ENCODE data around the gene INPP5E.

Gene INPP5E

DNA sequence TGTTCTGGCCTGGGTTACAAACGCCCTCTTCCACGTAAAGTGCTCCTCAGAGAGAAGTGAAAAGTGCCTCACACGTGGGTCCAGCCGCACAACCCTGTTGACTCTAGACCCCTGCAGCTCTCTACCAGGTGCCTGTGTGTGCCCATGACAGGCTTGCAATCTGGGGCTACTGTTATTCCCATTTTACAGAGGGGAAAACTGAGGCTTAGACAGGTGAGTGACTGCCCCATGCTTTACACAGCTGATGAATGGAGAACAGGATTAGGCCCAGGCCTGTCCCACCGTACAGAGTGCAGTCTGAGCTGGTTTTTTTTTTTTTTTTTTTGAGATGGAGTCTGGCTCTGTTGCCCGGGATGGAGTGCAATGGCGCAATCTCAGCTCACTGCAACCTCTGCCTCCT, 6.2 kb upstream of the INPP5E start:
- no peak for DNase-seq

DNA sequence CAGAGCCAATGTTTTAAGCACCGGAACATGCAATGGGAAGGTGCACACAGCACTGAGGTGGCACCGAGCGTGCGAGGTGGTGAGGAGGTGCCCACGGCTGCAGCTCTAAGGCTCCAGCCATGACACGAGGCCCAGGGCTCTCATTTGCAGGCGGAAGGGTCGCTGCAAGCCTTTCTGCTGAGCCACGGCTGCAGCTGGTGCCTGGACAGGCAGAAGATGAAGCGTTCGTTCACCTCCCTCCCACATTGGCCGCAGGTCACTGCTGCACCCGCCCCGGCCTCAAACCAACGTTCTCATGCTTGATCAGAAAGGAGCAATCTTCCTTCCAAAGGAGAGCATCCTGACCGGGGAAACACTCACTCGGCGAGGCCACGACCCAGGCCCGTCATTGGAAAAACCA, 4.5 kb upstream of the INPP5E start:
- DNase-seq, result no peak

DNA sequence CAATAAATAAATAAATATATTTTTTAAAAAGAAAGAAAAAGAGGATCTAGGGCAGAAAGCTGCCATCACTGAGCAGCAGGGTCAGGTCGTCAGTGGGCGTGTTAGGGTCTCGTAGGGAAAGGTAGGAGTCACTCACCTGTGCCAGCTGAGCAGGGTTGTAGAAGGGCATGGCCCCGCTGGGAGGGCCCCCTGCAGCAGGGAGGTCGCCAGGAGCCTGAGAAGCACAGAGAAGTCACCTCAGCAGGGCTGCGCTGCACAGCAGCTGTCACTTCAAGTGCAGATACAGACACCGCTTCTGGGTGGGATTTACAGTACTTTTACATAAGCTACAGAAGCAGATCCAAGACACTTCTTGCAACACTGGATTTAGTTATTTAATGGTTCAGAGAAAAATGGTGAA, 4.0 kb upstream of the INPP5E start:
- DNase-seq, result no peak

DNA sequence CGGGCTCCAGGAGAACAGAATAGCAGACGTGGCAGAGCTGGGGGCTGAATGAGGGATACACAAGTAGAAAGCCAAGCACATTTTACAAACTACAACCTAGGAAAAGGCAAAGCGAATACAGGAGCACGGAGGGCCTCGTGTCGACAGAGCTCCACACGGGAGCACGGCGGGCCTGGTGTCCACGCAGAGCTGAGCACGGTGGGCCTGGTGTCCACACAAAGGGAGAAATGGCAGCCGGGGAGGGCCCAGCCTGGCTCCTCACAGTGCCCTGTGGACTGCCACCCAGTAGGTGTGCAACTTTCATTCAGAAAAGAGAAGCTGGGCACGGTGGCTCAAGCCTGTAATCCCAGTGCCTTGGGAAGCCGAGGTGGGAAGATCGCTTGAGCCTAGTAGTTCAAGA, 3.4 kb upstream of the INPP5E start:
- DNase-seq, result no peak

DNA sequence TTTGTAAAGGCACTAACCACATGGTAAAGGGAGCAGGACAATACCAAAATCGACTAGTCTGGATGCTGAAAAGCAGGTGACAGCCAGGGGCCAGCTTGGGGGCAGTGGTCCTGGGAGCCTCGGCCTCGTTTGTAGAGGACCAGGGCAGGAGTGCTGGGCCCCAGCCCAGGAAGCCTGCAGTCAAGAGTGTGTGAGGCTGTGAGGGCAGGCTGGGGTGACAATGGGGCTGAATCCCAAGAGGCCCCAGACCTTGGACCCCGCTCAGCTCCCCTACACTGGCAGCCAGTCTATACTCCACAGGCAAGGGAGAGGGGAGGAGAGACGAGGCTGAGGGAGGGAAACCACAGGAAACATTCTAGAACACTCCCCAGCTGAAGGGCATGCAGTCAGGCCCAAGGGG, 2.6 kb upstream of the INPP5E start:
- no peak for DNase-seq

DNA sequence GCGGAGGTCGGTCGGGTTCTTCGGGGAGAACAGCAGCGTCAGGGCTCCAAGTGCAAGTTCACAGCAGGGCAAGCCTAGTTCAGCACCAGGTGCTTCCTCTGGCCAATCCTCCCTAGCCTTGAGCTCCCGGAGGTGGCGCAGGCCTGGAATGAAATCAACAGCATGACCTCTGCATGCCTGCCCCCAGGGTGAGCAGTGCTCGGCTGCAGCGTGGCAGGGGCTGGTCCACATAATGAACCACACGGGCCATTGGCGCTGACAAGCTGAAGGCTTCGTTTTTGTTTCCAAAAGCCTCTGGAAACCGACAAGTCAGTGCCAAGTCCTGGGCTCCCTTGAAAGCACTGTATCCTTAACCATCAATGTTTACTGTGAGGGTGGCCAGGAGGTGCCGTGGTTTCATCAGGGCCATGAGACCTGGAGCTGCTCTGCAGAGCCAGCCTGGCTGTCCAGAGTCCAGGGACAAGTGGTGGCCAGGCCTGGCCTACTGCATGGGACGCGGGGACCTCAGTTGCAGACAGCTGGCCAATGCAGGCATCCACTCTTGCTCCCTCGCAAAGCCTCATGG, 2.1 kb upstream of the INPP5E start:
- no peak for DNase-seq

DNA sequence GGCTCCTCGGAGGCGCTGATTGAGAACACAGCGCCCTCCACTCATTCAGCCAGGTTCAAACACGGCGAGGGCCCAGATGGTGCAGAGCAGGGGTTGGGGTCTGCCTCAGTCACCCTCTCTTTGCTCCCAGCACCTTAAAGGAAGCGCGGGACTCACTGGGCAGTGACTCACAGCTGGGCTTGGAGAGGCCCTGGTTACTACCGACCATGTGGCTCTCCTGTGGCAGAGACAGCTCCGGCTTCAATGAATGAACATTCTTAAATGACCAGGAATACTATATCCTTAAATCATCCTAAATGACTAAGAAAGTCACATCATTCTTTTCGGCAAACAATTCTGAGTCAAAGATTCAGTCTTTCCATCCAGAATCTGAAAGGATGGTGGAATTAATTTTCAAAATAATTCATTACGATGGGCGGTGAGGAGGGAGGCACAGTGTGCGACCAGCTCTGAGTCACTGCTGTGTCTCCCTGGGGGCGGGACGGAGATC, 1.6 kb upstream of the INPP5E start:
- no peak for DNase-seq

DNA sequence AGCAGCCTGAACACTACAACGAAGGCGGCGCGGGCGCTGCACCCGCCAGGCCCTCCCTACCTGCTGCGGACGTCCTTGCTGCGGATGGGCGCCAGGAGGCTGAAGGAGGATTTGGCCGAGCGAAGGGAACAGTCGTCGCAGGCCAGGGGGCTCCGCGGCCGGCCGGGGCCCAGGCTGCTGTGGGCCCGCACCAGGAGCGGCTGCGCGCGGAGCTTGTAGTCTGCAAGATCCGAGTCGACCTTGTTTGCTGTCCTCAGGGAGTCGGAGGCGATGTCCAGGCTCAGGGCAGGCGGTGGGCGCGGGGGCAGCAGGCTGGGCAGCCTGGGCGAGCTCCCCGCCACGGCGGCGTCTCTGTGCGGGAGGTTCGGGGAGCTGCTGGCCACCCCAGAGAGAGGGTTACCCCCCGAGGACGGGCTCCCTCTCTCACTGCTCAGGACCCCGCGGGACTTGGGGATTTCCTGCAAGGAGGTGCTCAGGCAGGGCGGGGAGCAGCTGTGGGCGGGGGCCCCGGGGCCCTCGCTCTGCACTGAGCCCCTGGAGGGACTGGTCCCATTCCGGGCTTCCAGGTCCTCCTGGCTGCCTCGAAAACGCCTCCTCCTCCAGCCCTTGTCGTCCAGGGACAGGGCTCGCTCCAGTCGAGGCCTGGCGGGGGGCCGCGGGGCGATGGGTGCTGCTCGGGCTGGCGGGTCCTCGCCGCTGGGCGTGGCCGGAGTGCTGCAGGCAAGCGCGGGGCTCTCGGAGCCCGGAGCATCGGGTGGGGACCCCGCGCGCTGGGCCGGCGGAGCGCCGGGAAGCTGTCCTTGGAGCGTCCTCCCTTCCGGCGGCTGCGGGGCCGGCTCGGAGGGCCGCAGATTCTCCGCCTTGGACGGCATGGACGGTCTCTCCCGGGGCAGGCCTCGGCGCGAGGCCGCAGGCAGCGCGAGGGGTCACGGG, 831 bp downstream of the INPP5E start:
- DNase-seq, result peak; percentile 5 to 27

DNA sequence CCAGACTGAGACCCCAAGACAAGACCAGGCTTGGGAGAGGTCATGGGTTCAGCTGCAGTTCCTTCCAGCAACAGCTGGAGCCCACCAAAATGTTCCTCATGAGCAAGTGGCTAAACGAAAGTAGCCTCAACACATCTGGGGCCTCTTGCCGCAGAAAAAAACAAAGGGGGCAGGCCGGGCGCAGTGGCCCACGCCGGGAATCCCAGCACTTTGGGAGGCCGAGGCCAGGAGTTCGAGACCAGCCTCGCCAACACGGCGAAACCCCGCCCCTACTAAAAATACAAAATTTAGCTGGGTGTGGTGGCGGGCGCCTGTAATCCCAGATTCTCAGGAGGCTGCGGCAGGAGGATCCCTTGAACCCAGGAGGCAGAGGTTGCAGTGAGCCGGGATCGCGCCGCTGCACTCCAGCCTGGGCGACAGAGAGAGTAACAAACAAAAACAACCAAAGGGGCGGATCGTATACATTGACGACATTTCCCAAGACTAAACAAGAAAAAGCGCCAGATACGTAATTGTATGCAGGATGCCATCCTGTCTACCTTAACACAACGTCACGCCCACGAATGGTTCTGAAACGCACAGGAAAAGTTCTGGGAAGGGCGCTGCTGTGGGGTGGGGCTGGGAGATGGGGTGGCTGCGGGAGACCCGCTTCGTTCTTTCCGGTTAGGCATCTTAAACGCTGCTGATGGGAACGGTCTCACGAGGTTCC, 1.7 kb downstream of the INPP5E start:
- DNase-seq, result no peak

DNA sequence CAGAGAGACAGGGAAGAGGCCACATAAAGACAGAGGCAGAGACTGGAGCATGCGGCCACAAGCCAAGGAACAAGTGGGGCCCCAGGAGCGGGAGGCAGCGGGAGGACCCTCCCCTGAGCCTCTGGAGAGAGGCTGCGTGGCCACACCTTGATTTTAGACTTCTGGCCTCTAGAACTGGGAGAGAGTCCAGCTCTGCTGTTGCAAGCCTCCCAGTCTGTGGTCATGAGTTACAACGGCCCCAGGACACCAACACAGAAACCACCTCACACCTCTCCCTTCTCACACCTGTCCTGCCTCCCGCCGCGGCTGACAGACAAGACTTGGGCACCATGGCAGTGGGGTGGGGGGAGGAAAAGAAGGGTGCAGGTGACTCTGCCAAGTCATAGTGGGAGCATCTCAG, 2.2 kb downstream of the INPP5E start:
- DNase-seq, result no peak

DNA sequence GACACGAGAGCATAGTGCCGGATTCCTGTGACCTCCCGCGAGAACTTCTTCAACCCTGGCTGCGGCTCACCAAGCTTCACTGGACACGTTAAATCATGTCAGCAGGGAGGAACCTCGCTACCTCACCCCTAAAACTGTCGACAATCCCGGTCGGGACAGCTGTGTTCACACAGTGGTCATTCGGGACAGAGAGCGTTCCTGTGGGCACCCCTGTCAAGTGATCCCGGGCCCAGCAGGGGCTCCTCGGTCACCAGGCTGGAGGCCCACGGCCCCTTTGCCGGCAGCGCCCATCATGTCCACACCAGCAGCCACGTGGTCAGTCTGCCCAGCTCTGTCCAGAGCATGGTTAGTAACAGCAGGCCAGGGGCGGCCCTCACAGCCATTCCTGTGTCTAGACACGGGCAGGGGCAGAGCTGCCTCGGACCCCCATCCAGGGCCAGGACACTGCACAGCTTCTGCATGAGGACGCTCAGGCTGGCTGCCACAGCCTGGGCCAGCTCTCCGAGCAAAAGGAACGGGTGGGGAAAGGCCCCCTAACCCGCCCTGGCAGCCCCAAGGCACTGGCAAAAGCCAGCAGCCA, 3.5 kb downstream of the INPP5E start:
- no peak for DNase-seq

DNA sequence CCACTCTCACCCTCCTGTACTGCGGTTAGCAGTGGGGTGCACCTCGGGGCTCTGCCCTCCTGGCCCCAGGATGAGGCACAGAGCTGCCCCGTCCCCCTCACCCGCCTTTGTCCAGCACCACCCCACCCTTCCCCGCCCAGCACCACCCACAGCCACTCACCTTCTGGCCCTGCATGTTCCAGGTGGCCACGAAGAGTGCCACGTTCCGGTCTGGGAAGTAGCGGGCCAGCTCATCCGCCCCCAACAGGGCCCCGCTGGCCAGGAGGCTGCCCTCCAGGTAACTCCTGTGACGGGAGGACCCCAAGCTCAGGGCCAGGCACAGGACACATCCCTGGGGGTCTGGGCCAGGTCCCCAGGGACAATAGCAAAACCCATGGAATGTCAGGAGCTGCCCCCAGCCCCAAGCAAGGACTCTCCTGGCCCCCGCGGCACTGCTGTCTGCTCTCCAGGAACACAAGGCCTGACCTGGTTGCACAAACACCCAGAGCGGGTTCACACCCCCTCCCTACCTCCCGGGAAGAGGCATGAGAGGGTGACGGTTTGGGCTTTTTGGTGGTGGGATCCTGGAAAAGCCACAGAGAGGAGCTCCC, 5.0 kb downstream of the INPP5E start:
- DNase-seq, result no peak

DNA sequence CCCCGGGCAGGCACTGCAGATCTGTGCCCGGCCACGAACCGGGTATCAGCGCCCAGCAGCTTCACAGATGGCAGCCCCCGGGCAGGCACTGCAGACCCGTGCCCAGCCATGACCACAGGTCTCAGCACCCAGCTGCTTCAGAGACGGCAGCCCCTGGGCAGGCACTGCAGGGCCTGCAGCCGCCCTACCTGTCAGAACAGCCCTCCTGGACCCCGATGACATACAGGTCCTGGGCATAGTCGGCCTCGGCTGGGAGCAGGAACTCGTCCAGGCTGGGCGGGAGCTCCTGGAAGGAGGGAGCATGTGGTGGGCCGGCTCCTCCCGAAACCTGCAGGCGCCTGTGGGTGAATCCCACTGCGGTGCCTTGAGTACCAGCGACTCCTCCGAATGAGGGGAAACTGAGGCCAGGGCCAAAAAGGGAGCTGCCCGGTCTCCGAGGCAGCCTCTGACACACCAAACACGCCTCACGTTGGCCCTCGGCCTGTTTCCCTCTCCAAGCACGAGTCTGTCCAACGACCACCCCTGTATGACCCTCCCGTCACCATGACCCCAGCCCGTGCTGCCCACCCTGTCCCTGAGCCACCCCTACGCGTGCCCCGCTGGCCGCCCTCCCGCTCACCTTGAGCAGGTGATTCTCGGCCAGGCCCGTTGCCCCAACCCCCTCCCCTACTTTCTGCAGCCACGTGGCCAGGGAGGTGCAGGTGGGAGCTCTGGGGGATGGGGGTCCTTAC, 5.6 kb downstream of the INPP5E start:
- DNase-seq, result no peak

DNA sequence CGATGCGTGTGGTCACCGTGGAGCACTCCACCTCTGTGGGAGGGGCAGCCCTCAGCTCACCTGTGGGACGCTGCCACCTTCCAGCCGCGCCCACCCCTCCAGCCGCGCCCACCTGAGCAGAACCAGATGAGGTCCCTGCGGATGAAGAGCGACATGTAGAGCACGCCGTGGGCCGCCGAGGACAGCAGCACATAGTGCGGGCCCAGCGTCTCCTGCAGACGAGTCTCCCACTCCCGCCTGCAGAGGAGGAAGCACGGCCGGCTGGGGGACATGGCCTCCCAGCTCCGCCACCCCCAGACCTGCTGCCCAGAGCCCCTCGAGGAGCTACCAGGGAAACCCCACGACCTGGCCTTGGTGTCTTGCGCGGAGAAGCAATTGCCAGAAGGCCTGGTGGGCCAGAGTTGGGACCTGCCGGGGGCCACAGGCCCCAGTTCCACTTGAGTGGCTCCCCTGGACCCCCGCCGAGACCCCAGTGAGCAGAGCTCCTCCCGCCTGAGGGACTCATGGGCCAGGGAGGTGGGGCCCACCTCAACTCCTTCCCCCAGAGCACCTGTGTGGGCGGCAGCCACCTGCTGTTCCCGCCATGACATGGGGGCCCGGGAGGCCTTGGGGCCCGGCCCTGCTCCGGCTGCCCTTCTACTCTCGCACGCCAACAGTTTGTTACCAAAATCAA, 6.5 kb downstream of the INPP5E start:
- no peak for DNase-seq

DNA sequence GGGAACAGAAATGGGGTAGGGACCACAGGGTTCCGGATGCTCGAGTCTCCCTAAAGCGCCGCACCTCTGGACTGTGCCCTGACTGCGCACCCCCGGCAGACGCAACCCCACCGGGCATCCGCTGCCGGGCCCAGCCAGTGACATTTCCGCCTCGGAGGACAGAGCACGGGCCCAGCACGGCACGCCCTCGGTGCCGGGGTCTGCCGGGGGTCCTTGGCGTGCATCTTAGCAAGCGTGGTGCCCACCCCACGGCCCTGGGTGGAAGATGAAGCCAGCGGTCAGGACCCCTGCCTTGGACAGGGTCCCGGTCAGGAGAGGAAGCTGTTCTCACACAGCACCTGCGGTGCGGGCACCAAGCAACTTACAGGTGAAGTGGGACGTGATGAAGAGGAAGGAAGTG, 7.1 kb downstream of the INPP5E start:
- DNase-seq, result no peak

DNA sequence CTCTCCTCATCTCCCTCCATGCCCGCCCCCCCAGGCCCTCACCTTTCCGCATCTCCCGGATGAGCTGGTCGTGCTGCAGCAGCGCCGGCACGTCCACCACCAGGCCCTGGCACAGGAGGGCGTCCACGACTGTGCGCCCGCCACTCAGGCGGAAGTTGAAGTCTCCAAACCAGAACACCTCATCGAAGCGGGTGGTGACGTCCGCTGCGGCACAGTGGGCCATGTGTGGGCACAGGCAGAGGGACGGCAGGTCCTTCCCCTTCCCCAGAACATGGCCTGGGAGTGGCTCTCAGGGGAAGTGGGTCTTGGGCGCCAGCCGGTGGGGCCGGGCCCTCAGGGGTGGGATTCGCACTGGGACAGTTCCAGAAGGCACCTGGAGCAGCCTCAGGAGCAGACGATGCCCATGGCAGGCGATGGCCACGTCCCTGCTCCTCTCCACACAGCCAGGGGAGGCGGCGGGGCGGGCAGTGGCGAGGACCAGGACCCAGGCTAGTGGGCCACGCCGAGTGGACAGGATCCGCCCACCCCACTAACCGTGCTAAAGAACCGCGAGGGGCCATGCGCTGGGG, 7.8 kb downstream of the INPP5E start:
- DNase-seq, result no peak

DNA sequence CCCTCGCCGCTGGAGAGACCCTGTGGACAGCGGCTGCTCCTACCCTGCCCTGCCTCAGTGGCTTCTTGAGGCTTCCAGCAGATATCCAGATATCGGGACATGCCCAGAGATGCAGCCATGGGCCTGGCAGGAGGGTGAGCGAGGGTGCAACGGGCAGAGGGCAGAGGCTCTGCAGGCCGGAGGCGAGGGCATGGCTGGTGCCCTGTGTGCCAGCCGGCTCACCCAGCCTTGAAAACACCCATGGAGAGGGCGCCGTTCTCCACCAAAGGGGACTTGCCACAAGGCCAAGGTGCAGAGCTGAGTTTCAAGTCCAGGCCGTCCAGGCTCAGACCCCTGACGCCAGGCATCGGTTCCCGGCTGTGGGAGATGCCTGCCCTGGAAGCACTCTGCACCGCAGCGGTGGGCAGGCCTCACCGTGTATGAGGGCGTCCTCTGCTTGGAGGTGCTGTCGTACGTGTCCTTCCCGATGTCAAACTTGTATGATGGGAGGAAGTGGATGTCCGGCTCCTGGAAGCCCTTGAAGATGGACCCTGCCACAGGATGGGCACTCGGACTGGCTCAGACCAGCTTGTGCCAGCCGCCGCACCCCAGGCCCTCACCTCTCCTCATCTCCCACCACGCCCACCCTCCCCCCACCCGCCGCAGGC, 8.9 kb downstream of the INPP5E start:
- no peak for DNase-seq

DNA sequence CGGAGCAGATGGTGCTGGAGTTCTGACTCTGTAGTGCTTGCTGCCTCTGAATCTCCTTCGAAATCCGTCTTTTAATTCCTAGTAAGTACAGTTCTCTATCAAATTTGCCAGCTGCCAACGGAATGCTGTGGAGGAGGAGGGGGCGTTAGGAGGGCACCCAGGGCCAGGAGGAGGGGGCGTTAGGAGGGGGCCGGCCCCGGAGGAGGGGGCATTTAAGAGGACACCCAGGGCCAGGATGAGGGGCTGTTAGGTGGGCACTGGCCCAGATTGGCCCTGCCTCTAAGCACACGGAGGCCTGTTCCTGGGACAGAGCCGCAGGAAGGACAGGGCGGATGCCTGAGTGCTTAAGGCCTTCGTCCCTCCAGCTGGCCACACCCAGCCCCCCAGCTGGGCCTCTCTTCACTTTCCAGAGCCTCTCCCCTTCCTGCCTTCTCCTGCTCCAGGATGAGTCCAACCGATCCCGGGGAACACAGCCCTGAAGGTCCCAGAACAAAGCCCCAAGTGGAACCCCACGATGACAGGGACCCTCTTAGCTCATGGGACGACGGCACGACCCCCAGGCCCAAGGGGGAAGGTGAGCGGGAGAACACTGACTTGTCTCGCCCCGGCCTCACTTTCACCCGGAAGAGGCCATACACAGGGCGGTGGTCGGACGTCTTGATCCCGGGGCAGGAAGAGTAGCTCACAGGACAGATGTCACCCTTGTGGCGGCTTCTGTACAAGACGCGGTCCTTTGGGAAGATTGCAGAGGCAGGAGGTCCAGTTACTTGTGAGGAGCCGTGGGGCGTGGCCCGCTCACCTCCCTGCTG, 9.8 kb downstream of the INPP5E start:
- no peak for DNase-seq

DNA sequence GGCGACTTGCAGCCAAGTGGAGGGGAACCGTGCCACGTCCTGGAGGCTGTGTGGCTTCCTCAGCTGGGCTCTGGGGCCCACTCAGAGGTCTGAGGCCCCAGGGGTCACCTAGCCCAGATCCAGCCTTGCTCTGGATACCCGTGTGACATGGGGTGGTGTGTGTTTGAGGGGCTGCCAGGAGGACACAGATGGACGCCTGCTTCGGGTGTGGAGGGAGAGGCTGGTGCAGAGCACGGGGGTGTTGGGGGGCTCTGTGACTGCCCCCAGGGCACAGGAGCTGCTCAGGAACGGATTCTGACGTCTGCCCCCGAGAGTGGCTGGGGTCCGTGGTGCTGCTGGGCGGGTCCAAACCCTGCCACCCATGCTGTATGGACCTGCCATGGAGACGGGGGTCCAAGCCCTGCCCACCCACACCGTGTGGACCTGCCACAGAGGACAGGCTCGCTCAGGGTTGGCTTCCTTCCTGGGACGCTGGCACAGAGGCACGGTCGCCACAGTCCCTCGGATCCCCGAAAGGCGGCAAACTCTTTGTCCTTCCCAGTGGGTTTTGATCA, 10.5 kb downstream of the INPP5E start:
- no peak for DNase-seq

DNA sequence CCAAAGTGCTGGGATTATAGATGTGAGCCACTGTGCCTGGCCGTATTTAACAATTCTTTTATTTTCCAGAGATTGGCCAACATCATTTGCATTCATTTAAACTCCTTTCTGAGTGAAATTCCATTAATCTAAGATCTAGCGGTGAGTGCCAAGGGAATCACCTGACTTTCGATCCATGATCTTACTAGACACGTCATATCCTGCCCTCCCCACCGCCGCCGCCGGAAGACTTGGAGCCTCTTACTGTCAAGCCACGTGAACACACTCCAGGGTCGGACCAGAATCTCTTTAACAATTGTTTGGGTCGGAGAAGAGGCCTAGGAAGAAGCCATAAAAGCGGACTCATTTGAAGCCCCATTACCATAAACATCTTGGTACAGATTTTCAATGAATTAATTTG, 12.9 kb downstream of the INPP5E start:
- no peak for DNase-seq
